Liver (tissue), 9 donors: ENCODE results near the gene GRIN2A. TPM values are rescaled to one million over a fixed set of nuclear protein-coding genes. Genes with fewer than 3 reads are reported as not detected.

Experiments
- DNase-seq: peaks from one replicate; pipeline ENCODE4 v3.0.0-alpha.2; 2017; ENCODE audit warnings: low spot score
- H3K27ac ChIP-seq, 2 donors: one replicate each; pipeline ENCODE4 v1.7.0; 2013; ENCODE audit warnings: inconsistent platforms in 2 of 2, low read length in 2 of 2, control low read depth in 1 of 2, low read depth in 1 of 2, mild to moderate bottlenecking in 1 of 2
- H3K27me3 ChIP-seq, 4 donors: one replicate each; pipeline versions ENCODE4 v1.6.1 to v1.7.0; 2013; ENCODE audit warnings: low read length in 3 of 4, inconsistent platforms in 1 of 4, mild to moderate bottlenecking in 1 of 4, moderate library complexity in 1 of 4; ENCODE audit not compliant: control insufficient read depth in 4 of 4, insufficient read depth in 4 of 4
- H3K36me3 ChIP-seq, 4 donors: one replicate each; pipeline versions ENCODE4 v1.6.1 to v1.7.0; 2013; ENCODE audit warnings: low read length in 3 of 4, mild to moderate bottlenecking in 3 of 4, low read depth in 1 of 4, moderate library complexity in 1 of 4; ENCODE audit not compliant: control insufficient read depth in 4 of 4, insufficient read depth in 3 of 4
- H3K4me1 ChIP-seq, 4 donors: one replicate each; pipeline versions ENCODE4 v1.6.1 to v1.7.0; 2013; ENCODE audit warnings: low read length in 3 of 4, mild to moderate bottlenecking in 3 of 4, moderate library complexity in 1 of 4; ENCODE audit not compliant: control insufficient read depth in 4 of 4, insufficient read depth in 4 of 4
- H3K4me3 ChIP-seq, 3 donors: one replicate each; pipeline versions ENCODE4 v1.6.1 to v1.7.0; 2013; ENCODE audit warnings: low read length in 3 of 3, control low read depth in 1 of 3, low read depth in 1 of 3, mild to moderate bottlenecking in 1 of 3
- H3K9ac ChIP-seq, 2 donors: one replicate each; pipeline ENCODE4 v1.7.0; 2013; ENCODE audit warnings: low read length in 2 of 2, mild to moderate bottlenecking in 2 of 2, moderate library complexity in 2 of 2, control low read depth in 1 of 2, low read depth in 1 of 2
- H3K9me3 ChIP-seq, 4 donors: one replicate each; pipeline versions ENCODE4 v1.6.1 to v1.7.0; 2013; ENCODE audit warnings: low read length in 3 of 4; ENCODE audit not compliant: control insufficient read depth in 4 of 4
- ATF3 ChIP-seq: IDR thresholded peaks from 2 replicates; pipeline ENCODE4 v1.6.1; 2016; ENCODE audit warnings: antibody characterized with exemption
- EGR1 ChIP-seq, 2 donors: IDR thresholded peaks; 2 replicates each; pipeline ENCODE4 v1.6.1; 2016 to 2018; ENCODE audit warnings: antibody characterized with exemption in 2 of 2, low read depth in 2 of 2
- FOXA1 ChIP-seq: IDR thresholded peaks from 2 replicates; pipeline ENCODE4 v1.6.1; 2016; ENCODE audit warnings: antibody characterized with exemption
- FOXA2 ChIP-seq: IDR thresholded peaks from 2 replicates; pipeline ENCODE4 v1.6.1; 2016; ENCODE audit warnings: antibody characterized with exemption
- GABPA ChIP-seq, 2 donors: IDR thresholded peaks in 1 of 2; conservative IDR thresholded peaks in 1 of 2; 2 replicates each; pipeline ENCODE4 v1.6.1; 2016; ENCODE audit warnings: antibody characterized with exemption in 2 of 2, mild to moderate bottlenecking in 1 of 2, moderate library complexity in 1 of 2
- HNF4A ChIP-seq, 2 donors: conservative IDR thresholded peaks; 2 replicates each; pipeline ENCODE4 v1.6.1; 2016; ENCODE audit warnings: antibody characterized with exemption in 2 of 2, mild to moderate bottlenecking in 2 of 2
- HNF4G ChIP-seq: IDR thresholded peaks from 2 replicates; pipeline ENCODE4 v1.6.1; 2016; ENCODE audit warnings: antibody characterized with exemption
- JUND ChIP-seq, 2 donors: IDR thresholded peaks; 2 replicates each; pipeline ENCODE4 v1.6.1; 2016; ENCODE audit warnings: antibody characterized with exemption in 2 of 2
- MAX ChIP-seq: IDR thresholded peaks from 2 replicates; pipeline ENCODE4 v1.6.1; 2016; ENCODE audit warnings: antibody characterized with exemption
- NR2F2 ChIP-seq: IDR thresholded peaks from 2 replicates; pipeline ENCODE4 v1.6.1; 2016; ENCODE audit warnings: antibody characterized with exemption
- RAD21 ChIP-seq, 2 donors: IDR thresholded peaks; 2 replicates each; pipeline ENCODE4 v1.6.1; 2016; ENCODE audit warnings: antibody characterized with exemption in 2 of 2, mild to moderate bottlenecking in 2 of 2
- REST ChIP-seq: IDR thresholded peaks from 2 replicates; pipeline ENCODE4 v1.6.1; 2016; ENCODE audit warnings: antibody characterized with exemption, mild to moderate bottlenecking
- RXRA ChIP-seq, 2 donors: IDR thresholded peaks; 2 replicates each; pipeline ENCODE4 v1.6.1; 2017 to 2018; ENCODE audit warnings: antibody characterized with exemption in 2 of 2, mild to moderate bottlenecking in 1 of 2
- SP1 ChIP-seq: IDR thresholded peaks from 2 replicates; pipeline ENCODE4 v1.6.1; 2018; ENCODE audit warnings: antibody characterized with exemption, mild to moderate bottlenecking
- TAF1 ChIP-seq: conservative IDR thresholded peaks from 2 replicates; pipeline ENCODE4 v1.6.1; 2016; ENCODE audit warnings: antibody characterized with exemption, mild to moderate bottlenecking
- YY1 ChIP-seq: IDR thresholded peaks from 2 replicates; pipeline ENCODE4 v1.6.1; 2016; ENCODE audit warnings: antibody characterized with exemption, mild to moderate bottlenecking
- ZBTB33 ChIP-seq: IDR thresholded peaks from 2 replicates; pipeline ENCODE4 v1.6.1; 2016; ENCODE audit warnings: antibody characterized with exemption
- WGBS: extraction: QIAGEN DNeasy Blood & Tissue Kit; methylation state at CpG from one replicate; pipeline ENCODE4 v1.1.7; 2013; 5-methylcytosine and 5-hydroxymethylcytosine counted together
- polyA plus RNA-seq, 2 donors: library from polyadenylated mRNA; stranded (reverse) in 1 of 2; unstranded in 1 of 2; fragments of 200-250 nt in 1 of 2; fragments of >200 nt in 1 of 2; fragmentation: Nextera tagmentation in 1 of 2; extraction: Ambion mirVana in 1 of 2; gene quantifications; one replicate each; pipeline versions ENCODE4 v1.2.1 to v1.2.3, GENCODE V29; 2013 to 2015
- total RNA-seq, 2 donors: library from RNA; depleted of rRNA; stranded (reverse); fragments of >200 nt; gene quantifications; one replicate each; pipeline ENCODE4 v1.2.3, GENCODE V29; 2014
- donor health status: healthy.
- donor health status: healthy.
- donor health status: healthy.
- donor health status: healthy.
- donor health status: healthy.

The GRIN2A gene
- total and polyA plus RNA-seq, 4 donors: under 0.01 to 0.08 (median 0.07) TPM; not detected in 1

GRCh38 chr16:10080051-10080772 lies 102.0 kb downstream of the GRIN2A start:
- no peaks in the 10 kb centered on the region for H3K4me1 ChIP-seq
- H3K27me3 ChIP-seq: no peaks in the 10 kb centered on the region
- H3K36me3 ChIP-seq: peaks cover 0 to 1% (median 0%) of the 10 kb centered on the region in 4 donors
- 33% methylated on average over 9 of the region's 9 CpGs for WGBS
- H3K4me3 ChIP-seq: no peak overlapping the region
- no peaks in the 10 kb centered on the region for H3K9me3 ChIP-seq
- H3K9ac ChIP-seq: no peak overlapping the region
- no peak for DNase-seq
- no peak overlapping the region for H3K27ac ChIP-seq
- no peak for TF ChIP-seq ATF3
- no peak for TF ChIP-seq HNF4G
- no peak for TF ChIP-seq NR2F2
- no peak for TF ChIP-seq RXRA (IDR thresholded peaks at IDR 0.05)
- no peak for TF ChIP-seq YY1
- no peak for TF ChIP-seq RAD21 (IDR thresholded peaks at IDR 0.05)
- TF ChIP-seq FOXA1: no peak
- TF ChIP-seq FOXA2: no peak
- no peak for TF ChIP-seq HNF4A (conservative IDR thresholded peaks at IDR 0.05)
- no peak for TF ChIP-seq SP1
- no peak for TF ChIP-seq GABPA (IDR thresholded peaks at IDR 0.05 in 1 of 2, conservative IDR thresholded peaks at IDR 0.05 in 1 of 2)
- TF ChIP-seq TAF1: no peak
- TF ChIP-seq ZBTB33: no peak
- no peak for TF ChIP-seq JUND (IDR thresholded peaks at IDR 0.05)
- no peak for TF ChIP-seq EGR1 (IDR thresholded peaks at IDR 0.05; ENCODE audit: low read depth in 2 of 2)
- no peak for TF ChIP-seq MAX
- TF ChIP-seq REST: no peak

GRCh38 chr16:10078541-10078949 lies 103.7 kb downstream of the GRIN2A start:
- TF ChIP-seq FOXA1 (no peak), HNF4G (no peak), RXRA (IDR thresholded peaks at IDR 0.05) (no peak), MAX (no peak)
- no peaks in the 10 kb centered on the region for H3K4me1 ChIP-seq
- H3K36me3 ChIP-seq: peaks cover 0 to 1% (median 0%) of the 10 kb centered on the region in 4 donors
- H3K9ac ChIP-seq: no peak overlapping the region
- no peak for DNase-seq
- H3K27me3 ChIP-seq: no peaks in the 10 kb centered on the region
- H3K27ac ChIP-seq: no peak overlapping the region
- whole genome bisulfite sequencing: 51% methylated on average over 7 of the region's 7 CpGs
- H3K4me3 ChIP-seq: no peak overlapping the region
- no peaks in the 10 kb centered on the region for H3K9me3 ChIP-seq
